ENCODE results near the gene SPOUT1.

DNA sequence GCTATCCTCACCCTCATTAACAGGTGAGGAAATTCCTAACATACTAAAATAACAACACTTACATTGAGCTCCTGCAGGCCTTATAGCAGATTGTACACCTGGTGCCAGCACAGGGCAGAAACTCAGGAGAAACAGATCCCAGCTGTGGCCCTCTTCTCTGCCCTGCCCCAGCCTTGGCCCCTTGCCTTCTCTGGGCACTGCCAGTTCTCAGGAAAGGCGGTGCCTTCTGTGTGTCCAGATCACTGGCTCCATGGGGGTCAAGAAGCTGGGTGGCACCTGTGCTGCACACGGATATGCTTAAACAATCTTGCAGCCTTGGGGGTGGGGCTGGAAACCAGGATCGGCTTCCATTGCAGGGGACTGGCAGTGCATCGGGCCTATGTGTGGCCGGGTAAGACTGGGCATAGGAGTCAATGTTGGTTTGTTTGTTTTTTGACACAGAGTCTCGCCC lies 32.8 kb upstream of the SPOUT1 start:
- TF ChIP-seq POLR2A (IDR thresholded peaks at IDR 0.05), result no peak
- TF ChIP-seq, protein P1, sequence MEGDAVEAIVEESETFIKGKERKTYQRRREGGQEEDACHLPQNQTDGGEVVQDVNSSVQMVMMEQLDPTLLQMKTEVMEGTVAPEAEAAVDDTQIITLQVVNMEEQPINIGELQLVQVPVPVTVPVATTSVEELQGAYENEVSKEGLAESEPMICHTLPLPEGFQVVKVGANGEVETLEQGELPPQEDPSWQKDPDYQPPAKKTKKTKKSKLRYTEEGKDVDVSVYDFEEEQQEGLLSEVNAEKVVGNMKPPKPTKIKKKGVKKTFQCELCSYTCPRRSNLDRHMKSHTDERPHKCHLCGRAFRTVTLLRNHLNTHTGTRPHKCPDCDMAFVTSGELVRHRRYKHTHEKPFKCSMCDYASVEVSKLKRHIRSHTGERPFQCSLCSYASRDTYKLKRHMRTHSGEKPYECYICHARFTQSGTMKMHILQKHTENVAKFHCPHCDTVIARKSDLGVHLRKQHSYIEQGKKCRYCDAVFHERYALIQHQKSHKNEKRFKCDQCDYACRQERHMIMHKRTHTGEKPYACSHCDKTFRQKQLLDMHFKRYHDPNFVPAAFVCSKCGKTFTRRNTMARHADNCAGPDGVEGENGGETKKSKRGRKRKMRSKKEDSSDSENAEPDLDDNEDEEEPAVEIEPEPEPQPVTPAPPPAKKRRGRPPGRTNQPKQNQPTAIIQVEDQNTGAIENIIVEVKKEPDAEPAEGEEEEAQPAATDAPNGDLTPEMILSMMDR (IDR thresholded peaks at IDR 0.05), result no peak

All from Peyer's patch (tissue), 4 donors.